Measurements from ENCODE around the gene ITGA6. TPM values are rescaled to one million over a fixed set of nuclear protein-coding genes. Genes with fewer than 3 reads are reported as not detected.

The ITGA6 gene
- polyA plus RNA-seq, 1 donor from 2014 or later = 14.4 TPM

DNA sequence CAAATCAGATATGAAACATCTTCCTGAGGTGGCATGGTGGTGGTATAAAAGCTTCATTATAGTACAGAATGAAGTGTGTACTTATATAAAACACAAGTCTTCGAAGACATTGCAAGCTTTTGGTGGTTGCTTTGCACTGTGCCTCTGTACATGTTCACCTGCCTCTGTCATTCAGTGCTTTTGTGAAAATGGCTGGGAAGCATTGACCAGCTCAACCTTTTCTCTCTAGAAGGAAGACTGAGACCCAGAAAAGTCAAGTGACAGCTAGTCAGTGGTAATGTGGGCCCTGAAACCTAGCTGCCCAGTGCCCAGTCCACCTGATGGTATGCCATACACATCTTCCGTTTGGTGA, 12.1 kb downstream of the ITGA6 start:
- no peaks in the 10 kb centered on the region for H3K36me3 ChIP-seq (ENCODE audit: insufficient read depth, low read length)
- no peak overlapping the region for H3K27ac ChIP-seq (ENCODE audit: low read length)
- no peak overlapping the region for H2AFZ ChIP-seq (ENCODE audit: low read depth, low read length)
- no peaks in the 10 kb centered on the region for H4K20me1 ChIP-seq (ENCODE audit: insufficient read depth)
- no peak overlapping the region for H3K4me3 ChIP-seq (ENCODE audit: low read length)
- H3F3A ChIP-seq (ENCODE audit: insufficient read depth, low read length, poor library complexity, severe bottlenecking) = no peaks in the 10 kb centered on the region
- no peaks in the 10 kb centered on the region for H3K79me2 ChIP-seq (replicated peaks; ENCODE audit: insufficient read depth, low read length)
- TF ChIP-seq SMC3 (conservative IDR thresholded peaks at IDR 0.05; ENCODE audit: poor library complexity) (no peak), EZH2 (IDR thresholded peaks at IDR 0.05; ENCODE audit: borderline replicate concordance, insufficient read depth, low read length, poor library complexity, severe bottlenecking) (no peak), RAD21 (conservative IDR thresholded peaks at IDR 0.05) (no peak), MXI1 (conservative IDR thresholded peaks at IDR 0.05; ENCODE audit: poor library complexity, severe bottlenecking) (no peak), EP300 (conservative IDR thresholded peaks at IDR 0.05; ENCODE audit: poor library complexity, severe bottlenecking) (no peak), TAF1 (IDR thresholded peaks at IDR 0.05; ENCODE audit: low read depth) (no peak), POLR2AphosphoS5 (IDR thresholded peaks at IDR 0.05) (no peak)
- TF ChIP-seq, protein P1, sequence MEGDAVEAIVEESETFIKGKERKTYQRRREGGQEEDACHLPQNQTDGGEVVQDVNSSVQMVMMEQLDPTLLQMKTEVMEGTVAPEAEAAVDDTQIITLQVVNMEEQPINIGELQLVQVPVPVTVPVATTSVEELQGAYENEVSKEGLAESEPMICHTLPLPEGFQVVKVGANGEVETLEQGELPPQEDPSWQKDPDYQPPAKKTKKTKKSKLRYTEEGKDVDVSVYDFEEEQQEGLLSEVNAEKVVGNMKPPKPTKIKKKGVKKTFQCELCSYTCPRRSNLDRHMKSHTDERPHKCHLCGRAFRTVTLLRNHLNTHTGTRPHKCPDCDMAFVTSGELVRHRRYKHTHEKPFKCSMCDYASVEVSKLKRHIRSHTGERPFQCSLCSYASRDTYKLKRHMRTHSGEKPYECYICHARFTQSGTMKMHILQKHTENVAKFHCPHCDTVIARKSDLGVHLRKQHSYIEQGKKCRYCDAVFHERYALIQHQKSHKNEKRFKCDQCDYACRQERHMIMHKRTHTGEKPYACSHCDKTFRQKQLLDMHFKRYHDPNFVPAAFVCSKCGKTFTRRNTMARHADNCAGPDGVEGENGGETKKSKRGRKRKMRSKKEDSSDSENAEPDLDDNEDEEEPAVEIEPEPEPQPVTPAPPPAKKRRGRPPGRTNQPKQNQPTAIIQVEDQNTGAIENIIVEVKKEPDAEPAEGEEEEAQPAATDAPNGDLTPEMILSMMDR (IDR thresholded peaks at IDR 0.05; ENCODE audit: poor library complexity, severe bottlenecking) = no peak
- TF ChIP-seq, protein P2, sequence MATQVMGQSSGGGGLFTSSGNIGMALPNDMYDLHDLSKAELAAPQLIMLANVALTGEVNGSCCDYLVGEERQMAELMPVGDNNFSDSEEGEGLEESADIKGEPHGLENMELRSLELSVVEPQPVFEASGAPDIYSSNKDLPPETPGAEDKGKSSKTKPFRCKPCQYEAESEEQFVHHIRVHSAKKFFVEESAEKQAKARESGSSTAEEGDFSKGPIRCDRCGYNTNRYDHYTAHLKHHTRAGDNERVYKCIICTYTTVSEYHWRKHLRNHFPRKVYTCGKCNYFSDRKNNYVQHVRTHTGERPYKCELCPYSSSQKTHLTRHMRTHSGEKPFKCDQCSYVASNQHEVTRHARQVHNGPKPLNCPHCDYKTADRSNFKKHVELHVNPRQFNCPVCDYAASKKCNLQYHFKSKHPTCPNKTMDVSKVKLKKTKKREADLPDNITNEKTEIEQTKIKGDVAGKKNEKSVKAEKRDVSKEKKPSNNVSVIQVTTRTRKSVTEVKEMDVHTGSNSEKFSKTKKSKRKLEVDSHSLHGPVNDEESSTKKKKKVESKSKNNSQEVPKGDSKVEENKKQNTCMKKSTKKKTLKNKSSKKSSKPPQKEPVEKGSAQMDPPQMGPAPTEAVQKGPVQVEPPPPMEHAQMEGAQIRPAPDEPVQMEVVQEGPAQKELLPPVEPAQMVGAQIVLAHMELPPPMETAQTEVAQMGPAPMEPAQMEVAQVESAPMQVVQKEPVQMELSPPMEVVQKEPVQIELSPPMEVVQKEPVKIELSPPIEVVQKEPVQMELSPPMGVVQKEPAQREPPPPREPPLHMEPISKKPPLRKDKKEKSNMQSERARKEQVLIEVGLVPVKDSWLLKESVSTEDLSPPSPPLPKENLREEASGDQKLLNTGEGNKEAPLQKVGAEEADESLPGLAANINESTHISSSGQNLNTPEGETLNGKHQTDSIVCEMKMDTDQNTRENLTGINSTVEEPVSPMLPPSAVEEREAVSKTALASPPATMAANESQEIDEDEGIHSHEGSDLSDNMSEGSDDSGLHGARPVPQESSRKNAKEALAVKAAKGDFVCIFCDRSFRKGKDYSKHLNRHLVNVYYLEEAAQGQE (IDR thresholded peaks at IDR 0.05; ENCODE audit: borderline replicate concordance) = no peak
- no peaks in the 10 kb centered on the region for H3K9me3 ChIP-seq (ENCODE audit: low read length)
- no peak overlapping the region for H3K9ac ChIP-seq (ENCODE audit: low read length)
- H3K9me2 ChIP-seq (ENCODE audit: insufficient read depth, low read length) = no peaks in the 10 kb centered on the region
- H3K27me3 ChIP-seq (ENCODE audit: insufficient read depth, low read depth, low read length) = no peaks in the 10 kb centered on the region
- H3K4me2 ChIP-seq (ENCODE audit: low read length) = no peak overlapping the region

DNA sequence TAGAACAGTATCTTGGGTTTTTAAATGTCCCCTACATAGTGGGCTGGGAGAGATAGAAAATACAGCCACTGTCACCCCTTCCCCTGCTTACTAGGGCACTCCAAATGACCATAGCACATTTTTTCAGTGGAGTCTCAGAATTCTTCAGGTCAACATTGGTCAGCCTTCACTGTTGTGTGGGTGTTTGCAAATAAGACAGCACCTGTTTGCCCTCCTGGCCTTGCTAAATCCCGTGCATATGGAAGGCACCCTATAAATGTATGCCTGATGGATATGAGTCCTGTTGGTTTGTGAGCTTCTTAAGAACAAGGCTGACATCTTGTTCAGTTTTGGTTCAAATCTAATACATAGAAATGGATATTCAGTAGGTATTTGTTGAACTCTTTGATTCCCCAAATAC, 12.5 kb downstream of the ITGA6 start:
- H3K4me3 ChIP-seq (ENCODE audit: low read length) = no peak overlapping the region
- H3F3A ChIP-seq (ENCODE audit: insufficient read depth, low read length, poor library complexity, severe bottlenecking) = no peaks in the 10 kb centered on the region
- no peaks in the 10 kb centered on the region for H3K9me2 ChIP-seq (ENCODE audit: insufficient read depth, low read length)
- no peaks in the 10 kb centered on the region for H3K79me2 ChIP-seq (replicated peaks; ENCODE audit: insufficient read depth, low read length)
- H3K4me2 ChIP-seq (ENCODE audit: low read length) = no peak overlapping the region
- H2AFZ ChIP-seq (ENCODE audit: low read depth, low read length) = no peak overlapping the region
- no peak overlapping the region for H3K27ac ChIP-seq (ENCODE audit: low read length)
- no peaks in the 10 kb centered on the region for H3K36me3 ChIP-seq (ENCODE audit: insufficient read depth, low read length)
- H3K9me3 ChIP-seq (ENCODE audit: low read length) = no peaks in the 10 kb centered on the region
- TF ChIP-seq RAD21 (conservative IDR thresholded peaks at IDR 0.05) = no peak
- TF ChIP-seq SMC3 (conservative IDR thresholded peaks at IDR 0.05; ENCODE audit: poor library complexity) = no peak
- TF ChIP-seq, protein P2 (IDR thresholded peaks at IDR 0.05; ENCODE audit: borderline replicate concordance) = no peak
- H4K20me1 ChIP-seq (ENCODE audit: insufficient read depth) = no peaks in the 10 kb centered on the region
- H3K9ac ChIP-seq (ENCODE audit: low read length) = no peak overlapping the region
- H3K27me3 ChIP-seq (ENCODE audit: insufficient read depth, low read depth, low read length) = no peaks in the 10 kb centered on the region

All from neural cell (in vitro differentiated cells).